ENCODE results near the gene TTC36. TPM values are rescaled to one million over a fixed set of nuclear protein-coding genes. Genes with fewer than 3 reads are reported as not detected.

The TTC36 gene
- total RNA-seq, 1 experiment from 2014 or later, result not detected

DNA sequence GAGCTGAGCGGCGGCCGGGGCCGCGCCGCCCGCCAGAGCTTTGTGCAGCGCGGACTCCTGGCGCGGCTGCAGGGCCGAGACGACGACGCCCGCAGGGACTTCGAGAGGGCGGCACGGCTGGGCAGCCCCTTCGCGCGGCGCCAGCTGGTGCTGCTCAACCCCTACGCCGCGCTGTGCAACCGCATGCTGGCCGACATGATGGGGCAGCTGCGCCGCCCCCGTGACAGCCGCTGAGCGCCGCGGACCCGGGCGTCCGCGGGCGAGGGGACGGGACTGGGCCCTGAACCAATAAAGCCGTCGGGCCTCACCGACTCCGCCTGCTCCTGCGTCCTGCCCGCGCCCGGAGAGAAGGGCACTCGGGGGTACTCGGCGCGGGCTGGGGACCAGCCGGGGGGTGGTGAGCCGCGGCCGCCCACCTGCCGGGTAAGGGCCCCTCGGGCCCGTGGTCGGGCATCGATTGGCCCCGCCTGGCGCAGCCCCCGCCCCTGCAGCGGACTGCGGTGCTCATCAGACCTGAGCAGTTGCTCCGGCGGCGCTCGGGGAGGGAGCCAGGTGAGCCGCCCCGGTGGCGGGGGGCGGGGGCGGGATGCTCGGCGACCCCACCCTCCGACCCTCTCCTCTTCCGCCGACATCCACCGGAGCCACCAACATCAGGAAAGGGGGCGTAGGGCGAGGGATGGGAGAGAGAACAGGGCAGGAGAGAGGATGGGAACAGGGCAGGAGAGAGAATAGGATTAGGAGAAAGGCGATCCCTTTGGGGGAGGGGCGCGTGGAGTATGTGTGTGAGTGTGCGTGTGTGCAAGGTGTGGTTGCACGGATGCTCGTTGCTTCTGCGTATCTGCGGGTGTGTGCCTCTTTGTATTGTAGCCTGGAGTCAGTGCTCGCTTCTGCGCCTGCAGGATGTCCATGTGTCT is 3.7 kb downstream of the TTC36 start, which contains the start of gene TMEM25:
Gene TMEM25 (plus strand): TSS at position 510 of the 914 bp plus-strand sequence. CDS start 610 bp downstream, outside the sequence.
- DNase-seq (ENCODE audit: low read depth), result peak; percentile 43
- in situ Hi-C loops (cut with HindIII; ENCODE audit: low pct_unique_long_range_greater_than_20kb, low sequenced_read_pairs), result no loop called here

DNA sequence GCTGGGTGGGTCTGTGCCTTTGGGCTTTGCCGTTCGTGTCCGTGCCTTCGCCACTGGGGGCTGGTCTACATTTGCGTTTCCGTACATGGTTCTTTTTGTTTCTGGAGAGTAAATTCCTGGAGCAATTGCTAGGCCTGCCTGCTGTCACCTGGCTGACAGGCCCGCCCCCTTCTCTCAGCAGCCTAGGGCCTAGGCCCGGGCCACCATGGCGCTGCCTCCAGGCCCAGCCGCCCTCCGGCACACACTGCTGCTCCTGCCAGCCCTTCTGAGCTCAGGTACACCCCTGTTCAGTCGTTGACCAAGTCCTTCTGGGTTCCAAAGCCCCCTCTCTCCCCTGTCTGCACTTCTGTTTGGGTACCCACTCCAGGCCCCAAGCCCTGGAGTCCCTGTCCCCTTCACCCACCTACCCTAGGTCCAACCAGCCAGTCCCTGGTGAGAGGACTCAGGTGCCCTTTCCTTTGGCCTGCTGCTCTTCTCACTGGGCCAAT is 4.4 kb downstream of the TTC36 start:
- in situ Hi-C loops (cut with HindIII; ENCODE audit: low pct_unique_long_range_greater_than_20kb, low sequenced_read_pairs), result no loop called here

DNA sequence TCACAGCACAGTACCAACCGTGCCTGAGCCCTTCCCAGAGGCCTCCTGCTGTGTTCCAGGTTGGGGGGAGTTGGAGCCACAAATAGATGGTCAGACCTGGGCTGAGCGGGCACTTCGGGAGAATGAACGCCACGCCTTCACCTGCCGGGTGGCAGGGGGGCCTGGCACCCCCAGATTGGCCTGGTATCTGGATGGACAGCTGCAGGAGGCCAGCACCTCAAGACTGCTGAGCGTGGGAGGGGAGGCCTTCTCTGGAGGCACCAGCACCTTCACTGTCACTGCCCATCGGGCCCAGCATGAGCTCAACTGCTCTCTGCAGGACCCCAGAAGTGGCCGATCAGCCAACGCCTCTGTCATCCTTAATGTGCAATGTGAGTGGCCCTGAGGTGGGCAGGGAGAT is 4.8 kb downstream of the TTC36 start:
- in situ Hi-C loops (cut with HindIII; ENCODE audit: low pct_unique_long_range_greater_than_20kb, low sequenced_read_pairs), result no loop called here
- no peak for DNase-seq (ENCODE audit: low read depth)

More for the DNA sequence above, 4.4 kb downstream of the TTC36 start:
- DNase-seq (ENCODE audit: low read depth), result no peak

DNA sequence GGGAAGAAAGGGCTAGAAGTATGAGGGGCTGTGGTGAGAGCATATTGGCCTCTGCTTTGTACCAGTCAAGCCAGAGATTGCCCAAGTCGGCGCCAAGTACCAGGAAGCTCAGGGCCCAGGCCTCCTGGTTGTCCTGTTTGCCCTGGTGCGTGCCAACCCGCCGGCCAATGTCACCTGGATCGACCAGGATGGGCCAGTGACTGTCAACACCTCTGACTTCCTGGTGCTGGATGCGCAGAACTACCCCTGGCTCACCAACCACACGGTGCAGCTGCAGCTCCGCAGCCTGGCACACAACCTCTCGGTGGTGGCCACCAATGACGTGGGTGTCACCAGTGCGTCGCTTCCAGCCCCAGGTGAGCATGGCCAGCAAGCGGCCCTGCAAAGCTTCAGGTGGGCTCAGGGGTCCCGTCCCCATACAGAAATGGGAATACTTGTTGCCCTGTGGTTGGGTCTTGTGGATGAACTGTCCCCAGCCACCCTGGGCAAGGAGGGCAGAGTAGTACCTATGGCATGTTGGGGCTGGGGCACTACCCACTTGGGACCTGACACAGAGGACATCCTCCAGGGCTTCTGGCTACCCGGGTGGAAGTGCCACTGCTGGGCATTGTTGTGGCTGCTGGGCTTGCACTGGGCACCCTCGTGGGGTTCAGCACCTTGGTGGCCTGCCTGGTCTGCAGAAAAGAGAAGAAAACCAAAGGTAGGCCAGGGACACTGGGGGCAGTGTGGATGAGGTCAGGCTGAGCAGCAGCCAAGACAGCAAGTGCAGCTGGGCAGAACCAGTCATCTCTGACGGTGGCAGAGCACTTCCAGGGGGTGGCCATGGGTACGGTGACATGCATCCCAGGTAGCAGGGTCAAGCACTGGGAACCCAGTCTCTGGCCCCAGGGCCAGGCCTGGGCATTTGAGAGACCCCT is 5.8 kb downstream of the TTC36 start:
- in situ Hi-C loops (cut with HindIII; ENCODE audit: low pct_unique_long_range_greater_than_20kb, low sequenced_read_pairs), result no loop called here
- DNase-seq (ENCODE audit: low read depth), result no peak

DNA sequence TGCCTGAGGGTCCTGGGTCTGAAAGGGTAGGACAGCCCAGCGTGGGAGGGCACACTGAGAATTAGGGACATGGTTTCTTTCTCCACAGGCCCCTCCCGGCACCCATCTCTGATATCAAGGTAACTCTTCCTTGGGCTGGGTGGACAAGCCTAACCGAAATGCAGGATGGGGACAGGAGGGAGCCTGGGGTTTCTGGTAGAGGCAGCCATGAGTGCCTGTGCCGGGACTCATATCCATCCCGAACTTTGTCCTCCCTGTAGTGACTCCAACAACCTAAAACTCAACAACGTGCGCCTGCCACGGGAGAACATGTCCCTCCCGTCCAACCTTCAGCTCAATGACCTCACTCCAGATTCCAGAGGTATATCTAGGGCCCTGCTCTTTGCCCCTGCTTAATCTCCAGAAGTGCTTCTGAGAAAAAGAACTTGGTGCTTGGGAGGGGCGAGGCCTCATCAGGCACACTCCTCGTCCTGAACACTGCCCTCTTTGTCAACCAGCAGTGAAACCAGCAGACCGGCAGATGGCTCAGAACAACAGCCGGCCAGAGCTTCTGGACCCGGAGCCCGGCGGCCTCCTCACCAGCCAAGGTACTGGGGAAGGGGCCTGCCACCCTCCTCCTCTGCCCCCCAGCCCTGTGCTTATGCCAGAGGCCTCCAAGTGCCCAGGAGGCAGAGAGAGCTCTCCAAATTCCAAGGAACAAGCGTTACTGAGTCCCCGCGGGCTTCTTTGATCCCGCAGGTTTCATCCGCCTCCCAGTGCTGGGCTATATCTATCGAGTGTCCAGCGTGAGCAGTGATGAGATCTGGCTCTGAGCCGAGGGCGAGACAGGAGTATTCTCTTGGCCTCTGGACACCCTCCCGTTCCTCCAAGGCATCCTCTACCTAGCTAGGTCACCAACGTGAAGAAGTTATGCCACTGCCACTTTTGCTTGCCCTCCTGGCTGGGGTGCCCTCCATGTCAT is 6.8 kb downstream of the TTC36 start:
- DNase-seq (ENCODE audit: low read depth), result no peak
- in situ Hi-C loops (cut with HindIII; ENCODE audit: low pct_unique_long_range_greater_than_20kb, low sequenced_read_pairs), result no loop called here

DNA sequence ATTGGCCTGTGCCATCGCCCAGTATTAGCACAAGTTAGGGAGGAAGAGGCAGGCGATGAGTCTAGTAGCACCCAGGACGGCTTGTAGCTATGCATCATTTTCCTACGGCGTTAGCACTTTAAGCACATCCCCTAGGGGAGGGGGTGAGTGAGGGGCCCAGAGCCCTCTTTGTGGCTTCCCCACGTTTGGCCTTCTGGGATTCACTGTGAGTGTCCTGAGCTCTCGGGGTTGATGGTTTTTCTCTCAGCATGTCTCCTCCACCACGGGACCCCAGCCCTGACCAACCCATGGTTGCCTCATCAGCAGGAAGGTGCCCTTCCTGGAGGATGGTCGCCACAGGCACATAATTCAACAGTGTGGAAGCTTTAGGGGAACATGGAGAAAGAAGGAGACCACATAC is 8.0 kb downstream of the TTC36 start:
- DNase-seq (ENCODE audit: low read depth), result no peak
- in situ Hi-C loops (cut with HindIII; ENCODE audit: low pct_unique_long_range_greater_than_20kb, low sequenced_read_pairs), result no loop called here

DNA sequence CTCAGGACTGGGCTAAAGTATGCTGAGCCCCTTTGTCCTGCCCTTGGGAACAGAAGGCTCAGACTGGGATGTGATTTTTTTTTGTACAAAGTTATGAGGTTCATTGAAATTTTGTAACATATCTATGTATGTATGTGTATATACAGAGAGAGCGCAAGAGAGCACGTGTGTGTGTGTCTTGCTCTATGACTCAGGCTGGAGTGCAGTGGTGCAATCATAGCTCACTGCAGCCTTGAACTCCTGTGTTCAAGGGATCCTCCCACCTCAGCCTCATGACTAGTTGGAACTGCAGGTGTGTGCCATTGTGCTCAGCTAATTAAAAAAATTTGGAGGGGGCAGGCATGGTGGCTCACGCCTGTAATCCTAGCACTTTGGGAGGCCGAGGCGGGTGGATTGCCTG is 9.5 kb downstream of the TTC36 start:
- in situ Hi-C loops (cut with HindIII; ENCODE audit: low pct_unique_long_range_greater_than_20kb, low sequenced_read_pairs), result no loop called here
- no peak for DNase-seq (ENCODE audit: low read depth)

DNA sequence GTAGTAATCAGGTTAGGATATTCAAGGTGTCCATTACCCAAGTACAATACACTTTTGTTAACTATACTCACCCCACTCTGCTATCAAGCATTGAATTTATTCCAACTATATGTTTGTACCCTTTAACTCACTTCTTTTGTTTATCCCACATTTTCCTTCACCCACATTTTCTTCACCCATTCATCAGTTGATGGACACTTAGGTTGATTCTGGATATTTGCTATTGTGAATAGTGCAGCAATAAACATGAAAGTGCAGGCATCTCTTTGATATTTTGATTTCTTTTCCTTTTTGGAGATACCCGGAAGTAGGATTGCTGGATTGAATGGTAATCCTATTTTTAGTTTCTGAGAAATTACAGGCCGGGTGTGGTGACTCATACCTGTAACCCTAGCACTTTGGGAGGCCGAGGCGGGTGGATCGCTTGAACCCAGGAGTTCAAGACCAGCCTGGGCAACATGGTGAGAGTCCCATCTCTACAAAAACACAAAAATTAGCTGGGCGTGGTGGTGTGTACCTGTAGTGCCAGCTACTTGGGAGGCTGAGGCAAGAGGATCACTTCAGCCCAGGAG is 10.2 kb downstream of the TTC36 start:
- in situ Hi-C loops (cut with HindIII; ENCODE audit: low pct_unique_long_range_greater_than_20kb, low sequenced_read_pairs), result no loop called here
- no peak for DNase-seq (ENCODE audit: low read depth)

DNA sequence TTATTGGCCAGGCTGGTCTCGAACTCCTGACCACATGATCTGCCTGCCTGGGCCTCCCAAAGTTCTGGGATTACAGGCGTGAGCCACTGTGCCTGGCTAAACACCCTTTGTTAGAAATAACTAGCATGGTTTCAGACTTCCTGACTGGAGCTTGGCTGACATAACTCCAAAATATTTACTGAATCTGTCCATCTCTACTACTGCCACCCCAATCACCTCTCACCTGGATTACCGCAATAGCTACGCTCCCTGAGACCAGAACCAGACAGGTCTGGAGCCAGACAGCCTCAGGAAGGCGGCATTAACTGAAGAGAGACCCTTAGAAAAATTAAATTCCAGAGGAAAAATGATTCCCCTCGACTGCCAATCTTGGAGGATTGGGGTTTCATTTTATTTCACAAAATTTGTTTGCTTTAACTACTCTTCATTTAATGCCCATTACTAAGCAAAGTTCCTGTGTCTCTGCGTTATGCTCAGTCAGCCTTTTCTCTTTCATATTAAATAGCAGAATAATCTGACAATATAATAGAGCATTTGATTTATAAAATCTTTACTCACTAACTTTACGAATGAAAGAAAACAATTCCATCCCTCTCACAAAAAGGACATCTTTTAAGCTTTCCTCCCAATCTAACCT is 16.9 kb downstream of the TTC36 start:
- no peak for DNase-seq (ENCODE audit: low read depth)
- in situ Hi-C loops (cut with HindIII; ENCODE audit: low pct_unique_long_range_greater_than_20kb, low sequenced_read_pairs), result no loop called here

DNA sequence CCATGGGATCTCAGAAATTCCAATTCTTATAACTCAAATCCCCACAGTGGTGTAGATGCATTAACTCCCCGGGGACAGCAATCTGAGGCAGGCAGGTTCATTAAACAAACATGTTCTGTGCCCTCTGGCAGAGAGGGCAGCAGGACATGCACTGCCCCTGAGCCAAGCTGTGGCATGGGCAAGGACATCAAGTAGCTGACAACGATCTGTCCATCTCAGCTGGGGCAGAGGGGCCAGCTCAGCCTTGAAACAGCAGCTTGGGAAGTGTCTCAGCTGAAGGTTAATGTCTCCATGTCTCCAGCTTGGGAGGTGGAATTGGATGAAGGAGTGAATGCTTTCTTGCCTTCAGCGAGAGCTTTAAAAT is 17.4 kb downstream of the TTC36 start:
- in situ Hi-C loops (cut with HindIII; ENCODE audit: low pct_unique_long_range_greater_than_20kb, low sequenced_read_pairs), result no loop called here

DNA sequence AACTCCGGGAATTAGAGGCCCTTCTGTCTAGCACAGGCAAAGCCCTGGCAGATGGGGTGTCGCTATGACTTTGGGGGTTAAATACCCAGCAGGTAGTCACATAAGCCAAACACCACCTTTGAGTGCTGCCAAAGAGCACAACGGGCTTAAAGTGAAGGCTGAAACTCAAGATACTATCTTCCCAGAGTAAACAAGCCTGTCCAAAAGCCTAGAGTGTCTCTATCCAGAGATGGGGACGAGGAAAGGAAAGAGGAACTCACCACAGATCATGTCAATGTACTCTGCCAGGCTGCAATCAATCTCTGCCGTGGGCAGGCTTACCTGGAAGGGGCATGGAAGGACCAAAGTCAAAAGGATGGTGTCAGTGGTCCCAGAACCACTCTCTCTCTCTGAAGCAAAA is 18.3 kb downstream of the TTC36 start:
- in situ Hi-C loops (cut with HindIII; ENCODE audit: low pct_unique_long_range_greater_than_20kb, low sequenced_read_pairs), result no loop called here
- DNase-seq (ENCODE audit: low read depth), result no peak

More for the DNA sequence above, 17.4 kb downstream of the TTC36 start:
- DNase-seq (ENCODE audit: low read depth), result no peak

DNA sequence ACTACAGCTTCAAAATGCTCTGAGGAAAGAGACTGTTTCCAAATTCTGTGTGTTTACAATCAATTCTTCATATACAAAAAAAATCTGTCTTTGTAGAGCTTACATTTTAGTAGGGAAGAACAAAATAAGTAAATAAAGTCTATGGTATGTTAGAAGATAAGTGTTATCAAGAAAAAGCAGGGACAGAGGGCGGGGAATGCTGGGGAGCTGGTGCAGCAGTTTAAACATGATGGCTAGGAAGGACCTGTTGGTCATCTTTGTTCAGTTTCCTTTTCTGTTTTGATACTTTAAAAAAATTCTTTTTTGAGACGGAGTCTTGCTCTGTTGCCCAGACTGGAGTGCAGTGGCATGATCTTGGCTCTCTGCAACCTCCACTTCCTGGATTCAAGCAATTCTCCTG is 19.9 kb downstream of the TTC36 start:
- in situ Hi-C loops (cut with HindIII; ENCODE audit: low pct_unique_long_range_greater_than_20kb, low sequenced_read_pairs), result no loop called here
- DNase-seq (ENCODE audit: low read depth), result no peak

DNA sequence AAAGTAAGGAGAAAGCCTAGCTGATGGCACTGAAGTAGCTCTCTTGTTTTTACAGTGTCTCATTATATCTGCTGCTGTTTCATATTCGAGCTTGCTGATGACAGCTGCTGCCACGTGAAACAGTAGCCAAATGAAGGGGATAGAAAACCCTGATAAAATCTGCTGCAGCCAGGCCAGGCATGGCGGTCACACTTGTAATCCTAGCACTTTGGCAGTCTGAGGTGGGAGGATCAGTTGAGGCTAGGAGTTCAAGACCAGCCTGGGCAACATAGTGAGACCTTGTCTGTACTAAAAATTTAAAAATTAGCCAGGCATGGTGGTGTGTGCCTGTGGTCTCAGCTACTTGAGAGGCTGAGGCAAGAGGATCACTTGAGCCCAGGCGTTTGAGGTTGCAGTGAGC is 25.1 kb downstream of the TTC36 start:
- in situ Hi-C loops (cut with HindIII; ENCODE audit: low pct_unique_long_range_greater_than_20kb, low sequenced_read_pairs), result no loop called here

DNA sequence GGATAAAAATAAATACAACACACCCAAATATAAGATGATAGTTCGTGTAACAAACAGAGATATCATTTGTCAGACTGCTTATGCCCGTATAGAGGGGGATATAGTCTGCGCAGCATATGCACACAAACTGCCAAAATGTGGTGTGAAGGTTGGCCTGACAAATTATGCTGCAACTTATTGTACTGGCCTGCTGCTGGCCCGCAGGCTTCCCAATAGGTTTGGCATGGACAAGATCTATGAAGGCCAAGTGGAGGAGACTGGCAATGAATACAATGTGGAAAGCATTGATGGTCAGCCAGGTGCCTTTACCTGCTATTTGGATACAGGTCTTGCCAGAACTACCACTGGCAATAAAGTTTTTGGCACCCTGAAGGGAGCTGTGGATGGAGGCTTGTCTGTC is 33.5 kb downstream of the TTC36 start:
- no peak for DNase-seq (ENCODE audit: low read depth)
- in situ Hi-C loops (cut with HindIII; ENCODE audit: low pct_unique_long_range_greater_than_20kb, low sequenced_read_pairs), result no loop called here

More for the DNA sequence above, 25.1 kb downstream of the TTC36 start:
- no peak for DNase-seq (ENCODE audit: low read depth)

DNA sequence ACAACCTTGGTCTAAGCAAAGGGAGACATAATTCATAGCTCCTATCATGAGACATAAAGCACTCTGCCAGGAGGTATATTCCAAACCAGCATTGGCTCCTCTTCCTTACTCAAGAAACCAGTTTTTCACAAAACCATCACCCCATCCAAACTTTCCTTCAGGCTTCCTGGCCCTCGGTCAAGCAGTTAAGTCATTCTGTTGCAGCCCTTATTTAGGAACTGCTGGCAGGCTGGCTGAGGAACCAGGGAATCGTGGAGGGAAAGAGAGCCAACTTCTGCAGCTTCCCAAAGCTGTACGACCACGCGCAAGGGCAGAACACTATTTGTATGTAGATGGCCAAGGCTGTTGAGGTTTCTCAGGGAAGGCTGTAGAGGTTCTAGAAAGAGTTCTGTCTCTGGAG is 37.8 kb downstream of the TTC36 start:
- in situ Hi-C loops (cut with HindIII; ENCODE audit: low pct_unique_long_range_greater_than_20kb, low sequenced_read_pairs), result no loop called here
- DNase-seq (ENCODE audit: low read depth), result no peak

DNA sequence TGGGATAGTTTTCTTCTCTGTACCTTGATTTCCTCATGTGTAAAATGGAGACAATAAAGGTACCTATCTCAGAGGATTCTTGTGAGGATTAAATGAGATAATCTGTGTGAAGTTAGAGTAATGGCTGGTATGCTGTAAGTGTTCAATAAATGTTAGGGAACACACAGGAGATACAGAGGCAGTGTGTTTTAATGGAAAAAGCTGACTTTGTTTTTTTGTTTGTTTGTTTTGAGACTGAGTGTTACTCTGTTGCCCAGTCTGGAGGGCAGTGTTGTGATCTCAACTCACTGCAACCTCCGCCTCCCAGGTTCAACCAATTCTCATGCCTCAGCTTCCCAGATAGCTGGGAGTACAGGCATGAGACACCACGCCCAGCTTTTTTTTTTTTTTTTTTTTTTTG is 42.4 kb downstream of the TTC36 start:
- in situ Hi-C loops (cut with HindIII; ENCODE audit: low pct_unique_long_range_greater_than_20kb, low sequenced_read_pairs), result no loop called here
- DNase-seq (ENCODE audit: low read depth), result no peak

DNA sequence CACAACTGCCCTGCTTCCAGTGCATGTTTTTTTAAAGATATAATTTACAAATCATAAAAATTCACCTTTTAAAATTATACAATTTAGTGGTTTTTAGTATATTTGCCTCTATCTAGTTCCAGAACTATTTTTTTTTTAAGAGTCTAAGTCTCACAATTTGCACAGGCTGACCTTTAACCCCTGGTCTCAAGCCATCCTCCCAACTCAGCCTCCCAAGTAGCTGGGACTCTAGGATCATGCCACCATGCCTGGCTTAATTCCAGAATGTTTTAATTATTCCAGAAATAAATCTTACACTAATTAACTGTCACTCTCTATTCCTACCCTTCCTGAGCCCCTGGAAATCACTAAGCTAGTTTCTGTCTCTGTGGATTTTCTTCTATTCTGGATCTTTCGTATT is 43.5 kb downstream of the TTC36 start:
- in situ Hi-C loops (cut with HindIII; ENCODE audit: low pct_unique_long_range_greater_than_20kb, low sequenced_read_pairs), result no loop called here
- no peak for DNase-seq (ENCODE audit: low read depth)

All from Caki2 (cell line).